GM23338 (cell line): ENCODE measurements around the gene ANKRD31. TPM values are rescaled to one million over a fixed set of nuclear protein-coding genes. Genes with fewer than 3 reads are reported as not detected.

Experiments
- ATAC-seq: fragments of 200-7000 bp; cut with Tn5 transposase; 3 replicates; pipeline ENCODE4 v1.9.1; 2020
- DNase-seq: peaks from one replicate; pipeline ENCODE4 v3.0.0-alpha.2; 2015; ENCODE audit warnings: low spot score
- H2AFZ ChIP-seq: fragments of 200-600 bp; sonication (generic); 2 replicates; pipeline ENCODE4 v1.8.0; 2016; ENCODE audit warnings: antibody characterized with exemption, mild to moderate bottlenecking, moderate library complexity
- H3F3A ChIP-seq: fragments of 200-600 bp; sonication (generic); replicated peaks from 2 replicates; pipeline ENCODE4 v1.8.0; 2017; ENCODE audit warnings: antibody characterized with exemption, mixed run types, low read depth
- H3K27ac ChIP-seq: fragments of 200-600 bp; sonication (generic); 2 replicates; pipeline ENCODE4 v1.6.1; 2016; ENCODE audit warnings: low read depth
- H3K27me3 ChIP-seq: fragments of 200-600 bp; sonication (generic); 2 replicates; pipeline ENCODE4 v1.8.0; 2016; ENCODE audit warnings: mild to moderate bottlenecking, mixed run types, moderate library complexity; ENCODE audit not compliant: insufficient read depth
- H3K36me3 ChIP-seq: fragments of 200-600 bp; sonication (generic); 2 replicates; pipeline ENCODE4 v1.8.0; 2016; ENCODE audit warnings: mild to moderate bottlenecking; ENCODE audit not compliant: insufficient read depth
- H3K4me1 ChIP-seq: fragments of 200-600 bp; sonication (generic); 2 replicates; pipeline ENCODE4 v1.8.0; 2016; ENCODE audit warnings: mild to moderate bottlenecking, moderate library complexity; ENCODE audit not compliant: insufficient read depth
- H3K4me2 ChIP-seq: fragments of 200-600 bp; sonication (generic); 2 replicates; pipeline ENCODE4 v1.7.1; 2017; ENCODE audit warnings: mixed run types
- H3K4me3 ChIP-seq: fragments of 200-600 bp; sonication (generic); 2 replicates; pipeline ENCODE4 v1.6.1; 2016; ENCODE audit warnings: mixed run types
- H3K79me2 ChIP-seq: fragments of 200-600 bp; sonication (generic); replicated peaks from 2 replicates; pipeline ENCODE4 v1.8.0; 2017; ENCODE audit warnings: mild to moderate bottlenecking; ENCODE audit not compliant: insufficient read depth
- H3K9me2 ChIP-seq: fragments of 200-600 bp; sonication (generic); 2 replicates; pipeline ENCODE4 v1.8.0; 2017; ENCODE audit not compliant: insufficient read depth
- H4K20me1 ChIP-seq: fragments of 200-600 bp; sonication (generic); replicated peaks from 2 replicates; pipeline ENCODE4 v1.8.0; 2017; ENCODE audit warnings: mild to moderate bottlenecking; ENCODE audit not compliant: insufficient read depth
- H3K27ac Mint-ChIP-seq: 2 replicates; pipeline ENCODE4 v1.8.0; 2020; ENCODE audit warnings: inconsistent platforms, mild to moderate bottlenecking, moderate library complexity, mixed read lengths
- H3K27me3 Mint-ChIP-seq: 3 replicates; pipeline ENCODE4 v1.8.0; 2022; ENCODE audit warnings: low read depth, mild to moderate bottlenecking, moderate library complexity, mixed read lengths, inconsistent platforms; ENCODE audit not compliant: insufficient read depth, poor library complexity
- H3K36me3 Mint-ChIP-seq: 3 replicates; pipeline ENCODE4 v1.8.0; 2021; ENCODE audit warnings: low read depth, mild to moderate bottlenecking, inconsistent platforms, moderate library complexity, mixed read lengths
- H3K4me1 Mint-ChIP-seq: 3 replicates; pipeline ENCODE4 v1.8.0; 2020; ENCODE audit warnings: mild to moderate bottlenecking, inconsistent platforms, mixed read lengths
- H3K4me3 Mint-ChIP-seq: 3 replicates; pipeline ENCODE4 v1.8.0; 2021; ENCODE audit warnings: moderate library complexity, mild to moderate bottlenecking, inconsistent platforms, mixed read lengths
- H3K9me3 Mint-ChIP-seq: 3 replicates; pipeline ENCODE4 v1.8.0; 2020; ENCODE audit warnings: moderate library complexity, mild to moderate bottlenecking, inconsistent platforms, mixed read lengths
- CREB1 ChIP-seq: fragments of 250-450 bp; sonication (Bioruptor Pico); IDR thresholded peaks from 2 replicates; pipeline ENCODE4 v1.5.0; 2020; ENCODE audit warnings: low read depth, mild to moderate bottlenecking, moderate library complexity
- EZH2 ChIP-seq: fragments of 200-600 bp; sonication (generic); IDR thresholded peaks from one replicate; pipeline ENCODE4 v1.8.0; 2017; ENCODE audit warnings: antibody characterized with exemption, mild to moderate bottlenecking, low read depth; ENCODE audit not compliant: unreplicated experiment
- NANOG ChIP-seq: IDR thresholded peaks from 2 replicates; pipeline ENCODE4 v1.6.1; 2016; ENCODE audit warnings: antibody characterized with exemption, borderline replicate concordance
- POLR2AphosphoS5 ChIP-seq: IDR thresholded peaks from 2 replicates; pipeline ENCODE4 v1.6.1; 2016; ENCODE audit warnings: antibody characterized with exemption, low read depth
- polyA plus RNA-seq: library from polyadenylated mRNA; unstranded; fragments of >200 nt; fragmentation: Nextera tagmentation; extraction: Ambion mirVana; gene quantifications from 2 replicates; pipeline ENCODE4 v1.2.1, GENCODE V29; 2016
- total RNA-seq: library from RNA; depleted of rRNA; stranded (reverse); fragments of >200 nt; shearing (Covaris generic); gene quantifications from 2 replicates; pipeline ENCODE4 v1.2.3, GENCODE V29; 2014
- TF ChIP-seq, protein P1 (sequence below): IDR thresholded peaks from 2 replicates; pipeline ENCODE4 v1.6.1; 2016; ENCODE audit warnings: antibody characterized with exemption
- TF ChIP-seq, protein P2 (sequence below): IDR thresholded peaks from one replicate; pipeline ENCODE4 v1.6.1; 2018; ENCODE audit warnings: antibody characterized with exemption; ENCODE audit not compliant: unreplicated experiment

The ANKRD31 gene
- total and polyA plus RNA-seq, 2 experiments from 2014 or later, result 0.18 to 0.59 TPM

DNA sequence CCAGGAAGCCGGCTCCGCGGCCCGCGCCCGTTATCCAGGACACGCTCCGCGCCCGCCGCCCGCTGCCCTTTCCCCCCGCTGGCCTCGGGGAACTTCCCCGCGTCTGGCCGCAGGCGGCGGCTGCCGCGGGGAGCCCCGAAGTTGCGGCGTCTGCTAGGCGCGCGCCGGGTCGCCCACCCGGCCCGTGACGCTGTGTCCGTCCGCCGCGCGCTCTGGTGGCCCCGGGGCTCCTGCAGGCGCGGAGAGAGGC is 183.7 kb downstream of the ANKRD31 start:
- H3K4me1 Mint-ChIP-seq, result peaks cover 67% of the 10 kb centered on the region

DNA sequence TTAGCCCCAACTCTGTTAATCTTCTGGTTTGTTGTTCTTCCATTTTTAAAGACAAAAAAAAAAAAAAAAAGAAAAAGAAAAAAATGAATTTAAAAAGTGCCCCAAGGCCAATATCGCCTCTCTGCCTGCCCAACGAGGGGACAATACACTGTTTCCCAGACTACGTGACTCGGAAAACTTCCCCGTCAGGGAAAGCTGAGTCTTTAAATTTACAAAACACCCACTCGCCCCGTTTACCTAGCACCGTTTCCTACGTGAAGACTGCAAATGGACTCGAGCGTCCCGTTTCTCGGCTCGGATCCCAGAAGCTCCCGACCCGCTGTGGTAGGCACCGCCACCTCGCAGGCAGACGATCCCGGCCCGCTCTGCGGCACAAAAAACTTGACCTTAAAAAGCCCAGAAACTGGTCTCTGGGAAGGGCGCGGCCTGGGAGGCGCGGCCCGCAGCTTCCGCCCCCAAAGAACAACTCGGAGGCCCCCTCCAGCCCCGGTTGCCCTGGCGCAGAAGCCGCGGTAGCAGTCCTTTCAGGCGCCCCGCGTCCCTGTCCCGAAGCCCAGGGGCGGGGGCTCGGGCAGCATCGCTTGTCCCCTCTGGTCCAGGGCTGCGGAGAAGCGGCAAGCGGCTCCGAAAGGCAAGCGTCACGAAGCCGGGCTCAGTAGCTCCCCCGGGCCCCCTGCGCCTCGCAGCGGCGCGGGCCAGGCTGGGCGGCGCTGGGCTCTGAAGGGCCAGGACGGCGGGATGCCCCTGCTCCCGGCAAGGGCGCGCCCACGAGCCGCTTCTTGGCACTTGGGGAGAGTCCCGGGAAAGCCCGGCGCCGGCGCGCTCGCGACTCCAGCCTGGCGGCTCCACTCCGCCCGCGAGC is 184.3 kb downstream of the ANKRD31 start, which contains the start of gene GCNT4:
Gene GCNT4 (minus strand): TSS at position 367 of the 862 bp plus-strand sequence. CDS start 22,521 bp downstream, outside the sequence.
- Mint-ChIP-seq H3K4me1 (peaks cover 63% of the 10 kb centered on the region), H3K4me3 (peak within 1 kb of the TSS; percentile 82), H3K36me3 (no peaks in the 10 kb centered on the region; the same call in 2 of the 3 replicates), H3K27ac (no peak within 1 kb of the TSS), H3K27me3 (peaks cover 44% of the 10 kb centered on the region), H3K9me3 (no peaks in the 10 kb centered on the region; the same call in 2 of the 3 replicates)
- no peak within 1 kb of the TSS for H3K27ac ChIP-seq
- H3K4me3 ChIP-seq, result peak within 1 kb of the TSS; percentile 71
- H3K79me2 ChIP-seq, result peaks cover 35% of the 10 kb centered on the region
- H3K36me3 ChIP-seq, result no peaks in the 10 kb centered on the region
- no peaks in the 10 kb centered on the region for H3F3A ChIP-seq
- peak within 1 kb of the TSS; percentile 91 for H3K4me2 ChIP-seq
- H3K9me2 ChIP-seq, result no peaks in the 10 kb centered on the region
- peak within 1 kb of the TSS; percentile 53; the same call in 1 of the 2 replicates for H2AFZ ChIP-seq
- H3K4me1 ChIP-seq, result peaks cover 37% of the 10 kb centered on the region
- TF ChIP-seq CREB1 (no peak), EZH2 (peak; percentile 17)
- DNase-seq (peak; percentile 69), ATAC-seq (peak; percentile 14)
- peaks cover 37% of the 10 kb centered on the region for H3K27me3 ChIP-seq
- no peaks in the 10 kb centered on the region for H4K20me1 ChIP-seq

More for the DNA sequence above, 183.7 kb downstream of the ANKRD31 start:
- TF ChIP-seq NANOG, result no peak
- TF ChIP-seq, protein P1, sequence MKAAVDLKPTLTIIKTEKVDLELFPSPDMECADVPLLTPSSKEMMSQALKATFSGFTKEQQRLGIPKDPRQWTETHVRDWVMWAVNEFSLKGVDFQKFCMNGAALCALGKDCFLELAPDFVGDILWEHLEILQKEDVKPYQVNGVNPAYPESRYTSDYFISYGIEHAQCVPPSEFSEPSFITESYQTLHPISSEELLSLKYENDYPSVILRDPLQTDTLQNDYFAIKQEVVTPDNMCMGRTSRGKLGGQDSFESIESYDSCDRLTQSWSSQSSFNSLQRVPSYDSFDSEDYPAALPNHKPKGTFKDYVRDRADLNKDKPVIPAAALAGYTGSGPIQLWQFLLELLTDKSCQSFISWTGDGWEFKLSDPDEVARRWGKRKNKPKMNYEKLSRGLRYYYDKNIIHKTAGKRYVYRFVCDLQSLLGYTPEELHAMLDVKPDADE, result no peak
- peaks cover 31% of the 10 kb centered on the region for H3K79me2 ChIP-seq
- DNase-seq, result no peak
- H3K4me3 ChIP-seq, result peak overlapping the region; percentile 71
- H3K36me3 Mint-ChIP-seq, result no peaks in the 10 kb centered on the region; the same call in 2 of the 3 replicates
- H4K20me1 ChIP-seq, result no peaks in the 10 kb centered on the region
- H3K27ac Mint-ChIP-seq, result no peak overlapping the region
- no peaks in the 10 kb centered on the region for H3F3A ChIP-seq
- no peak overlapping the region for H3K27ac ChIP-seq
- H2AFZ ChIP-seq, result no peak overlapping the region
- no peaks in the 10 kb centered on the region; the same call in 2 of the 3 replicates for H3K9me3 Mint-ChIP-seq
- peaks cover 44% of the 10 kb centered on the region for H3K27me3 Mint-ChIP-seq
- peaks cover 37% of the 10 kb centered on the region for H3K4me1 ChIP-seq
- no peaks in the 10 kb centered on the region for H3K9me2 ChIP-seq
- H3K27me3 ChIP-seq, result peaks cover 37% of the 10 kb centered on the region
- H3K4me3 Mint-ChIP-seq, result no peak overlapping the region; the same call in 2 of the 3 replicates
- peak overlapping the region; percentile 91 for H3K4me2 ChIP-seq
- no peak for ATAC-seq
- H3K36me3 ChIP-seq, result no peaks in the 10 kb centered on the region

DNA sequence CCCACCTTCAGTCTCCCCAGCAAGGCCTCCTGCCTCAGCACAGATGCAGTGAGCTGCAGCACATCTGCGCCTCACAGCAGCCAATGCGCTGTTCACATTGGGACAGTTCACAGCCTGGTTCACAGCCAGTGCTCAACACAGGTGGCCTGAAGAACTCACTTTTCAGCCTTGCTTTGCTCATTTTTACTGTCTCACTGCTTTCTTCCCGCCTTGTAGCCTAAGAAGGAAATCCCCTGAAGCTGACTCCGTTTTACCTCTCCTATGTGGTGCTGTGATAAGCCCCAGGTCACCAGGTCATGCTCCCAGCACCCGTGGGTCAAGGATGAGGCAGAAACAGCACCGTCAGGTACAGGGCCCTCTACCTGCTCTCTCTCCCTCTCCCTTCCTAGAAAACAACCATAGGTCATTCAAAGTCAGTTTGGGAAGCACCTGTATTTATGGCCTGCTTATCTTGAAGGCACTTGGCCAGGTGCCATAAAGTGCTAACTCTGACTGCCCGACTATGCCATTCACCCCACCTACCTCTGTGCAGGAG is 185.4 kb downstream of the ANKRD31 start:
- ATAC-seq (no peak), DNase-seq (peak; percentile 19)
- Histone ChIP-seq H4K20me1 (no peaks in the 10 kb centered on the region), H3K4me2 (peak overlapping the region; percentile 91), H3K4me3 (peak overlapping the region; percentile 71; the same call in 1 of the 2 replicates), H3K36me3 (no peaks in the 10 kb centered on the region), H3F3A (no peaks in the 10 kb centered on the region), H3K4me1 (peaks cover 30% of the 10 kb centered on the region), H2AFZ (no peak overlapping the region), H3K27ac (no peak overlapping the region), H3K9me2 (no peaks in the 10 kb centered on the region), H3K27me3 (peaks cover 37% of the 10 kb centered on the region), H3K79me2 (peaks cover 35% of the 10 kb centered on the region)
- Mint-ChIP-seq H3K4me3 (peak overlapping the region; percentile 82), H3K9me3 (no peaks in the 10 kb centered on the region; the same call in 2 of the 3 replicates), H3K27me3 (peaks cover 41% of the 10 kb centered on the region), H3K27ac (no peak overlapping the region), H3K36me3 (no peaks in the 10 kb centered on the region; the same call in 1 of the 3 replicates), H3K4me1 (peaks cover 55% of the 10 kb centered on the region)
- no peak for TF ChIP-seq POLR2AphosphoS5
- TF ChIP-seq, protein P2, sequence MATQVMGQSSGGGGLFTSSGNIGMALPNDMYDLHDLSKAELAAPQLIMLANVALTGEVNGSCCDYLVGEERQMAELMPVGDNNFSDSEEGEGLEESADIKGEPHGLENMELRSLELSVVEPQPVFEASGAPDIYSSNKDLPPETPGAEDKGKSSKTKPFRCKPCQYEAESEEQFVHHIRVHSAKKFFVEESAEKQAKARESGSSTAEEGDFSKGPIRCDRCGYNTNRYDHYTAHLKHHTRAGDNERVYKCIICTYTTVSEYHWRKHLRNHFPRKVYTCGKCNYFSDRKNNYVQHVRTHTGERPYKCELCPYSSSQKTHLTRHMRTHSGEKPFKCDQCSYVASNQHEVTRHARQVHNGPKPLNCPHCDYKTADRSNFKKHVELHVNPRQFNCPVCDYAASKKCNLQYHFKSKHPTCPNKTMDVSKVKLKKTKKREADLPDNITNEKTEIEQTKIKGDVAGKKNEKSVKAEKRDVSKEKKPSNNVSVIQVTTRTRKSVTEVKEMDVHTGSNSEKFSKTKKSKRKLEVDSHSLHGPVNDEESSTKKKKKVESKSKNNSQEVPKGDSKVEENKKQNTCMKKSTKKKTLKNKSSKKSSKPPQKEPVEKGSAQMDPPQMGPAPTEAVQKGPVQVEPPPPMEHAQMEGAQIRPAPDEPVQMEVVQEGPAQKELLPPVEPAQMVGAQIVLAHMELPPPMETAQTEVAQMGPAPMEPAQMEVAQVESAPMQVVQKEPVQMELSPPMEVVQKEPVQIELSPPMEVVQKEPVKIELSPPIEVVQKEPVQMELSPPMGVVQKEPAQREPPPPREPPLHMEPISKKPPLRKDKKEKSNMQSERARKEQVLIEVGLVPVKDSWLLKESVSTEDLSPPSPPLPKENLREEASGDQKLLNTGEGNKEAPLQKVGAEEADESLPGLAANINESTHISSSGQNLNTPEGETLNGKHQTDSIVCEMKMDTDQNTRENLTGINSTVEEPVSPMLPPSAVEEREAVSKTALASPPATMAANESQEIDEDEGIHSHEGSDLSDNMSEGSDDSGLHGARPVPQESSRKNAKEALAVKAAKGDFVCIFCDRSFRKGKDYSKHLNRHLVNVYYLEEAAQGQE, result no peak
